ENCODE data around the gene SCGN.

- TF ChIP-seq CTCF (IDR thresholded peaks at IDR 0.05) (no peak), POLR2A (IDR thresholded peaks at IDR 0.05) (no peak), POLR2AphosphoS5 (IDR thresholded peaks at IDR 0.05) (no peak)
These were observed at the start of gene SCGN for GRCh38 chr6:25652007-25652515.

All from transverse colon (tissue), 4 donors.